Measurements from ENCODE around the gene CDYL2.

GRCh38 chr16:80825365-80825758 is 21.0 kb upstream of the CDYL2 start:
- TF ChIP-seq RARB (CRISPR knock-in tag; IDR thresholded peaks at IDR 0.05) (no peak), TCF4 (CRISPR knock-in tag; IDR thresholded peaks at IDR 0.05; ENCODE audit: borderline replicate concordance) (no peak), PATZ1 (CRISPR knock-in tag; IDR thresholded peaks at IDR 0.05; ENCODE audit: borderline replicate concordance) (no peak), CSDC2 (CRISPR knock-in tag; IDR thresholded peaks at IDR 0.05) (no peak), TOX (CRISPR knock-in tag; IDR thresholded peaks at IDR 0.05; ENCODE audit: borderline replicate concordance) (no peak), POU6F1 (CRISPR knock-in tag; IDR thresholded peaks at IDR 0.05; ENCODE audit: borderline replicate concordance, low read depth) (no peak), ZFP3 (CRISPR knock-in tag; IDR thresholded peaks at IDR 0.05) (no peak)

Measured in SK-N-SH treated with all-trans-retinoic acid at 6 μM for 48 hours (cell line).